GM23338 (cell line): ENCODE measurements around the gene ITGA1. TPM values are rescaled to one million over a fixed set of nuclear protein-coding genes. Genes with fewer than 3 reads are reported as not detected.

Experiments
- ATAC-seq: fragments of 200-7000 bp; cut with Tn5 transposase; 3 replicates; pipeline ENCODE4 v1.9.1; 2020
- DNase-seq: peaks from one replicate; pipeline ENCODE4 v3.0.0-alpha.2; 2015; ENCODE audit warnings: low spot score
- H2AFZ ChIP-seq: fragments of 200-600 bp; sonication (generic); 2 replicates; pipeline ENCODE4 v1.8.0; 2016; ENCODE audit warnings: antibody characterized with exemption, mild to moderate bottlenecking, moderate library complexity
- H3F3A ChIP-seq: fragments of 200-600 bp; sonication (generic); replicated peaks from 2 replicates; pipeline ENCODE4 v1.8.0; 2017; ENCODE audit warnings: antibody characterized with exemption, mixed run types, low read depth
- H3K27ac ChIP-seq: fragments of 200-600 bp; sonication (generic); 2 replicates; pipeline ENCODE4 v1.6.1; 2016; ENCODE audit warnings: low read depth
- H3K27me3 ChIP-seq: fragments of 200-600 bp; sonication (generic); 2 replicates; pipeline ENCODE4 v1.8.0; 2016; ENCODE audit warnings: mild to moderate bottlenecking, mixed run types, moderate library complexity; ENCODE audit not compliant: insufficient read depth
- H3K36me3 ChIP-seq: fragments of 200-600 bp; sonication (generic); 2 replicates; pipeline ENCODE4 v1.8.0; 2016; ENCODE audit warnings: mild to moderate bottlenecking; ENCODE audit not compliant: insufficient read depth
- H3K4me1 ChIP-seq: fragments of 200-600 bp; sonication (generic); 2 replicates; pipeline ENCODE4 v1.8.0; 2016; ENCODE audit warnings: mild to moderate bottlenecking, moderate library complexity; ENCODE audit not compliant: insufficient read depth
- H3K4me2 ChIP-seq: fragments of 200-600 bp; sonication (generic); 2 replicates; pipeline ENCODE4 v1.7.1; 2017; ENCODE audit warnings: mixed run types
- H3K4me3 ChIP-seq: fragments of 200-600 bp; sonication (generic); 2 replicates; pipeline ENCODE4 v1.6.1; 2016; ENCODE audit warnings: mixed run types
- H3K79me2 ChIP-seq: fragments of 200-600 bp; sonication (generic); replicated peaks from 2 replicates; pipeline ENCODE4 v1.8.0; 2017; ENCODE audit warnings: mild to moderate bottlenecking; ENCODE audit not compliant: insufficient read depth
- H3K9me2 ChIP-seq: fragments of 200-600 bp; sonication (generic); 2 replicates; pipeline ENCODE4 v1.8.0; 2017; ENCODE audit not compliant: insufficient read depth
- H4K20me1 ChIP-seq: fragments of 200-600 bp; sonication (generic); replicated peaks from 2 replicates; pipeline ENCODE4 v1.8.0; 2017; ENCODE audit warnings: mild to moderate bottlenecking; ENCODE audit not compliant: insufficient read depth
- H3K27ac Mint-ChIP-seq: 2 replicates; pipeline ENCODE4 v1.8.0; 2020; ENCODE audit warnings: inconsistent platforms, mild to moderate bottlenecking, moderate library complexity, mixed read lengths
- H3K27me3 Mint-ChIP-seq: 3 replicates; pipeline ENCODE4 v1.8.0; 2022; ENCODE audit warnings: low read depth, mild to moderate bottlenecking, moderate library complexity, mixed read lengths, inconsistent platforms; ENCODE audit not compliant: insufficient read depth, poor library complexity
- H3K36me3 Mint-ChIP-seq: 3 replicates; pipeline ENCODE4 v1.8.0; 2021; ENCODE audit warnings: low read depth, mild to moderate bottlenecking, inconsistent platforms, moderate library complexity, mixed read lengths
- H3K4me1 Mint-ChIP-seq: 3 replicates; pipeline ENCODE4 v1.8.0; 2020; ENCODE audit warnings: mild to moderate bottlenecking, inconsistent platforms, mixed read lengths
- H3K4me3 Mint-ChIP-seq: 3 replicates; pipeline ENCODE4 v1.8.0; 2021; ENCODE audit warnings: moderate library complexity, mild to moderate bottlenecking, inconsistent platforms, mixed read lengths
- H3K9me3 Mint-ChIP-seq: 3 replicates; pipeline ENCODE4 v1.8.0; 2020; ENCODE audit warnings: moderate library complexity, mild to moderate bottlenecking, inconsistent platforms, mixed read lengths
- CREB1 ChIP-seq: fragments of 250-450 bp; sonication (Bioruptor Pico); IDR thresholded peaks from 2 replicates; pipeline ENCODE4 v1.5.0; 2020; ENCODE audit warnings: low read depth, mild to moderate bottlenecking, moderate library complexity
- CTCF ChIP-seq, 2 experiments: fragments of 200-600 bp in 1 of 2; sonication (generic) in 1 of 2; conservative IDR thresholded peaks; 2 replicates each; pipeline versions ENCODE4 v1.5.1 to v1.6.1; 2016 to 2017; ENCODE audit warnings: antibody characterized with exemption in 2 of 2, low read depth in 2 of 2, mild to moderate bottlenecking in 2 of 2, moderate library complexity in 1 of 2
- EZH2 ChIP-seq: fragments of 200-600 bp; sonication (generic); IDR thresholded peaks from one replicate; pipeline ENCODE4 v1.8.0; 2017; ENCODE audit warnings: antibody characterized with exemption, mild to moderate bottlenecking, low read depth; ENCODE audit not compliant: unreplicated experiment
- EZH2phosphoT487 ChIP-seq: fragments of 200-600 bp; sonication (generic); IDR thresholded peaks from one replicate; pipeline ENCODE4 v1.8.1; 2018; ENCODE audit warnings: antibody characterized with exemption; ENCODE audit not compliant: unreplicated experiment
- JUNB ChIP-seq: IDR thresholded peaks from one replicate; pipeline ENCODE4 v1.6.1; 2016; ENCODE audit warnings: antibody characterized with exemption; ENCODE audit not compliant: unreplicated experiment
- NANOG ChIP-seq: IDR thresholded peaks from 2 replicates; pipeline ENCODE4 v1.6.1; 2016; ENCODE audit warnings: antibody characterized with exemption, borderline replicate concordance
- POLR2AphosphoS5 ChIP-seq: IDR thresholded peaks from 2 replicates; pipeline ENCODE4 v1.6.1; 2016; ENCODE audit warnings: antibody characterized with exemption, low read depth
- STAT1 ChIP-seq: IDR thresholded peaks from one replicate; pipeline ENCODE4 v1.6.1; 2016; ENCODE audit warnings: antibody characterized with exemption; ENCODE audit not compliant: unreplicated experiment
- ZNF114 ChIP-seq: fragments of 250-450 bp; sonication (Bioruptor Pico); IDR thresholded peaks from 2 replicates; pipeline ENCODE4 v1.5.0; 2020; ENCODE audit warnings: mild to moderate bottlenecking, moderate library complexity
- ZNF331 ChIP-seq: fragments of 250-450 bp; sonication (Bioruptor Pico); IDR thresholded peaks from 2 replicates; pipeline ENCODE4 v1.5.0; 2020; ENCODE audit warnings: low read depth, mild to moderate bottlenecking, moderate library complexity
- polyA plus RNA-seq: library from polyadenylated mRNA; unstranded; fragments of >200 nt; fragmentation: Nextera tagmentation; extraction: Ambion mirVana; gene quantifications from 2 replicates; pipeline ENCODE4 v1.2.1, GENCODE V29; 2016
- total RNA-seq: library from RNA; depleted of rRNA; stranded (reverse); fragments of >200 nt; shearing (Covaris generic); gene quantifications from 2 replicates; pipeline ENCODE4 v1.2.3, GENCODE V29; 2014
- TF ChIP-seq, protein P1 (sequence below): IDR thresholded peaks from one replicate; pipeline ENCODE4 v1.6.1; 2018; ENCODE audit warnings: antibody characterized with exemption; ENCODE audit not compliant: unreplicated experiment
- TF ChIP-seq, protein P2 (sequence below): fragments of 250-450 bp; sonication (Bioruptor Pico); IDR thresholded peaks from 2 replicates; pipeline ENCODE4 v1.5.0; 2020; ENCODE audit warnings: mild to moderate bottlenecking, moderate library complexity
- TF ChIP-seq, protein P3 (sequence below): IDR thresholded peaks from 2 replicates; pipeline ENCODE4 v1.6.1; 2016; ENCODE audit warnings: antibody characterized with exemption

ITGA1 gene
- total and polyA plus RNA-seq, 2 experiments from 2014 or later, result 1.8 to 4.9 TPM

GRCh38 chr5:52897238-52897614 lies 109.5 kb downstream of the ITGA1 start:
- DNase-seq (no peak), ATAC-seq (no peak)
- Mint-ChIP-seq H3K27me3 (peaks cover 2% of the 10 kb centered on the region), H3K4me3 (no peak overlapping the region), H3K27ac (no peak overlapping the region), H3K36me3 (no peaks in the 10 kb centered on the region), H3K9me3 (no peaks in the 10 kb centered on the region), H3K4me1 (0 out of 3 replicates have a peak, but pooled peaks cover 2% of the 10 kb centered on the region)
- Histone ChIP-seq H3F3A (no peaks in the 10 kb centered on the region), H2AFZ (no peak overlapping the region), H3K9me2 (no peaks in the 10 kb centered on the region), H4K20me1 (no peaks in the 10 kb centered on the region), H3K36me3 (no peaks in the 10 kb centered on the region), H3K79me2 (no peaks in the 10 kb centered on the region), H3K27ac (no peak overlapping the region), H3K4me3 (no peak overlapping the region), H3K27me3 (no peaks in the 10 kb centered on the region), H3K4me2 (no peak overlapping the region), H3K4me1 (no peaks in the 10 kb centered on the region)
- TF ChIP-seq ZNF114 (CRISPR knock-in tag), result no peak
- TF ChIP-seq NANOG, result no peak
- TF ChIP-seq CREB1 (CRISPR knock-in tag), result no peak
- TF ChIP-seq, protein P1, sequence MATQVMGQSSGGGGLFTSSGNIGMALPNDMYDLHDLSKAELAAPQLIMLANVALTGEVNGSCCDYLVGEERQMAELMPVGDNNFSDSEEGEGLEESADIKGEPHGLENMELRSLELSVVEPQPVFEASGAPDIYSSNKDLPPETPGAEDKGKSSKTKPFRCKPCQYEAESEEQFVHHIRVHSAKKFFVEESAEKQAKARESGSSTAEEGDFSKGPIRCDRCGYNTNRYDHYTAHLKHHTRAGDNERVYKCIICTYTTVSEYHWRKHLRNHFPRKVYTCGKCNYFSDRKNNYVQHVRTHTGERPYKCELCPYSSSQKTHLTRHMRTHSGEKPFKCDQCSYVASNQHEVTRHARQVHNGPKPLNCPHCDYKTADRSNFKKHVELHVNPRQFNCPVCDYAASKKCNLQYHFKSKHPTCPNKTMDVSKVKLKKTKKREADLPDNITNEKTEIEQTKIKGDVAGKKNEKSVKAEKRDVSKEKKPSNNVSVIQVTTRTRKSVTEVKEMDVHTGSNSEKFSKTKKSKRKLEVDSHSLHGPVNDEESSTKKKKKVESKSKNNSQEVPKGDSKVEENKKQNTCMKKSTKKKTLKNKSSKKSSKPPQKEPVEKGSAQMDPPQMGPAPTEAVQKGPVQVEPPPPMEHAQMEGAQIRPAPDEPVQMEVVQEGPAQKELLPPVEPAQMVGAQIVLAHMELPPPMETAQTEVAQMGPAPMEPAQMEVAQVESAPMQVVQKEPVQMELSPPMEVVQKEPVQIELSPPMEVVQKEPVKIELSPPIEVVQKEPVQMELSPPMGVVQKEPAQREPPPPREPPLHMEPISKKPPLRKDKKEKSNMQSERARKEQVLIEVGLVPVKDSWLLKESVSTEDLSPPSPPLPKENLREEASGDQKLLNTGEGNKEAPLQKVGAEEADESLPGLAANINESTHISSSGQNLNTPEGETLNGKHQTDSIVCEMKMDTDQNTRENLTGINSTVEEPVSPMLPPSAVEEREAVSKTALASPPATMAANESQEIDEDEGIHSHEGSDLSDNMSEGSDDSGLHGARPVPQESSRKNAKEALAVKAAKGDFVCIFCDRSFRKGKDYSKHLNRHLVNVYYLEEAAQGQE, result no peak
- no peak for TF ChIP-seq ZNF331 (CRISPR knock-in tag)
- TF ChIP-seq EZH2phosphoT487, result no peak
- TF ChIP-seq POLR2AphosphoS5, result no peak
- no peak for TF ChIP-seq EZH2
- TF ChIP-seq, protein P2, sequence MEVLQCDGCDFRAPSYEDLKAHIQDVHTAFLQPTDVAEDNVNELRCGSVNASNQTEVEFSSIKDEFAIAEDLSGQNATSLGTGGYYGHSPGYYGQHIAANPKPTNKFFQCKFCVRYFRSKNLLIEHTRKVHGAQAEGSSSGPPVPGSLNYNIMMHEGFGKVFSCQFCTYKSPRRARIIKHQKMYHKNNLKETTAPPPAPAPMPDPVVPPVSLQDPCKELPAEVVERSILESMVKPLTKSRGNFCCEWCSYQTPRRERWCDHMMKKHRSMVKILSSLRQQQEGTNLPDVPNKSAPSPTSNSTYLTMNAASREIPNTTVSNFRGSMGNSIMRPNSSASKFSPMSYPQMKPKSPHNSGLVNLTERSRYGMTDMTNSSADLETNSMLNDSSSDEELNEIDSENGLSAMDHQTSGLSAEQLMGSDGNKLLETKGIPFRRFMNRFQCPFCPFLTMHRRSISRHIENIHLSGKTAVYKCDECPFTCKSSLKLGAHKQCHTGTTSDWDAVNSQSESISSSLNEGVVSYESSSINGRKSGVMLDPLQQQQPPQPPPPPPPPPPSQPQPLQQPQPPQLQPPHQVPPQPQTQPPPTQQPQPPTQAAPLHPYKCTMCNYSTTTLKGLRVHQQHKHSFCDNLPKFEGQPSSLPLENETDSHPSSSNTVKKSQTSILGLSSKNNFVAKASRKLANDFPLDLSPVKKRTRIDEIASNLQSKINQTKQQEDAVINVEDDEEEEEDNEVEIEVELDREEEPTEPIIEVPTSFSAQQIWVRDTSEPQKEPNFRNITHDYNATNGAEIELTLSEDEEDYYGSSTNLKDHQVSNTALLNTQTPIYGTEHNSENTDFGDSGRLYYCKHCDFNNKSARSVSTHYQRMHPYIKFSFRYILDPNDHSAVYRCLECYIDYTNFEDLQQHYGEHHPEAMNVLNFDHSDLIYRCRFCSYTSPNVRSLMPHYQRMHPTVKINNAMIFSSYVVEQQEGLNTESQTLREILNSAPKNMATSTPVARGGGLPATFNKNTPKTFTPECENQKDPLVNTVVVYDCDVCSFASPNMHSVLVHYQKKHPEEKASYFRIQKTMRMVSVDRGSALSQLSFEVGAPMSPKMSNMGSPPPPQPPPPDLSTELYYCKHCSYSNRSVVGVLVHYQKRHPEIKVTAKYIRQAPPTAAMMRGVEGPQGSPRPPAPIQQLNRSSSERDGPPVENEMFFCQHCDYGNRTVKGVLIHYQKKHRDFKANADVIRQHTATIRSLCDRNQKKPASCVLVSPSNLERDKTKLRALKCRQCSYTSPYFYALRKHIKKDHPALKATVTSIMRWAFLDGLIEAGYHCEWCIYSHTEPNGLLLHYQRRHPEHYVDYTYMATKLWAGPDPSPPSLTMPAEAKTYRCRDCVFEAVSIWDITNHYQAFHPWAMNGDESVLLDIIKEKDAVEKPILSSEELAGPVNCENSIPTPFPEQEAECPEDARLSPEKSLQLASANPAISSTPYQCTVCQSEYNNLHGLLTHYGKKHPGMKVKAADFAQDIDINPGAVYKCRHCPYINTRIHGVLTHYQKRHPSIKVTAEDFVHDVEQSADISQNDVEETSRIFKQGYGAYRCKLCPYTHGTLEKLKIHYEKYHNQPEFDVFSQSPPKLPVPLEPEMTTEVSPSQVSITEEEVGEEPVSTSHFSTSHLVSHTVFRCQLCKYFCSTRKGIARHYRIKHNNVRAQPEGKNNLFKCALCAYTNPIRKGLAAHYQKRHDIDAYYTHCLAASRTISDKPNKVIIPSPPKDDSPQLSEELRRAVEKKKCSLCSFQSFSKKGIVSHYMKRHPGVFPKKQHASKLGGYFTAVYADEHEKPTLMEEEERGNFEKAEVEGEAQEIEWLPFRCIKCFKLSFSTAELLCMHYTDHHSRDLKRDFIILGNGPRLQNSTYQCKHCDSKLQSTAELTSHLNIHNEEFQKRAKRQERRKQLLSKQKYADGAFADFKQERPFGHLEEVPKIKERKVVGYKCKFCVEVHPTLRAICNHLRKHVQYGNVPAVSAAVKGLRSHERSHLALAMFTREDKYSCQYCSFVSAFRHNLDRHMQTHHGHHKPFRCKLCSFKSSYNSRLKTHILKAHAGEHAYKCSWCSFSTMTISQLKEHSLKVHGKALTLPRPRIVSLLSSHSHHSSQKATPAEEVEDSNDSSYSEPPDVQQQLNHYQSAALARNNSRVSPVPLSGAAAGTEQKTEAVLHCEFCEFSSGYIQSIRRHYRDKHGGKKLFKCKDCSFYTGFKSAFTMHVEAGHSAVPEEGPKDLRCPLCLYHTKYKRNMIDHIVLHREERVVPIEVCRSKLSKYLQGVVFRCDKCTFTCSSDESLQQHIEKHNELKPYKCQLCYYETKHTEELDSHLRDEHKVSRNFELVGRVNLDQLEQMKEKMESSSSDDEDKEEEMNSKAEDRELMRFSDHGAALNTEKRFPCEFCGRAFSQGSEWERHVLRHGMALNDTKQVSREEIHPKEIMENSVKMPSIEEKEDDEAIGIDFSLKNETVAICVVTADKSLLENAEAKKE (CRISPR knock-in tag), result no peak
- TF ChIP-seq JUNB, result no peak
- TF ChIP-seq CTCF (conservative IDR thresholded peaks at IDR 0.05; ENCODE audit: low read depth in 2 of 2), result no peak
- TF ChIP-seq, protein P3, sequence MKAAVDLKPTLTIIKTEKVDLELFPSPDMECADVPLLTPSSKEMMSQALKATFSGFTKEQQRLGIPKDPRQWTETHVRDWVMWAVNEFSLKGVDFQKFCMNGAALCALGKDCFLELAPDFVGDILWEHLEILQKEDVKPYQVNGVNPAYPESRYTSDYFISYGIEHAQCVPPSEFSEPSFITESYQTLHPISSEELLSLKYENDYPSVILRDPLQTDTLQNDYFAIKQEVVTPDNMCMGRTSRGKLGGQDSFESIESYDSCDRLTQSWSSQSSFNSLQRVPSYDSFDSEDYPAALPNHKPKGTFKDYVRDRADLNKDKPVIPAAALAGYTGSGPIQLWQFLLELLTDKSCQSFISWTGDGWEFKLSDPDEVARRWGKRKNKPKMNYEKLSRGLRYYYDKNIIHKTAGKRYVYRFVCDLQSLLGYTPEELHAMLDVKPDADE, result no peak
- TF ChIP-seq STAT1, result no peak
